ENCODE results near the gene WDR4.

DNA sequence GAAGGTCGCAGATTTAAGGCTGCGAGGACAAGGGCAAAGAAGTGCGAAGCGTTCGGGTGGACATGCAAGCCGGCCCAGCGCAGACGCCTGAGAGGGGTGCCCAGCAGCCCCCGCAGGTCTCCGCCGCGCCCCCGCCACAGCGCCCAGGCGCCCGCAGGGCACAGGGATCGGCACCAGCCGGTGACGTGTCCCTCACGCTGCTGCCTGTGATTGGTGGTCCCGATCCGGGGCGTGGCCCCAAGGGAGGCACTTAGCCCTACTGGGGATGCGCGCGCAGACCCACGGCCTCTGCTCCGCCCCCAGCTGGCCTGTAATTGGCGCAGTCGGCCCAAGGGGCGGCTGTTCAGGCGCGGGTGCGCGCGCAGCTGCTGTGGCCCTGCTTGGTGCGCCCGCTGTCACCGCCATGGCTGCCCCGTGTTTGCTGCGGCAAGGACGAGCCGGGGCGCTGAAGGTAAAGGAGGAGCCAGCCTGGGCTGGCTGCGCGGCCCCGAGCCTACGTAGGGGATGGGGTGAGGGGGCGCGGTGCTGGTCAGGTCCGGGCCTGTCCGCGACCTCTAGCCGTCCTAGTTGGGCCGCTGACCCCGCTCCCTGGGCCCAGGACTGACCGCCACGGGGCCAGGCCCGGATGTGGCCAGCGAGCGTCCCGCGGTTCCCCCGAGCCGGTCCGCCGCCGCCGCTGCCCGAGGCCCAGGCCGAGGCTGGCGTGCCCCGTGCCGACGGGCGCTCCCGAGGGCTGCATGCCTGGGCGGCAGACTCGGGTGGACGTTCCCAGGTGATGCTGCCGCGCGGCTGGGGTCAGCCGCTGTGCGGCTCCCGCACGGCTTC, 13.8 kb upstream of the WDR4 start, which contains the start of gene NDUFV3:
- peak in 3 of 4 donors; percentile 83 to 97 (median 97) for TF ChIP-seq POLR2A (IDR thresholded peaks at IDR 0.05)
- TF ChIP-seq POLR2AphosphoS5 (IDR thresholded peaks at IDR 0.05) = peak; percentile 96 to 97
